Subcutaneous abdominal adipose tissue (tissue), 5 donors: ENCODE results near the gene SURF4.
"Not testable (repeated sequence)": the region's sequence is repeated elsewhere in the genome, so short reads cannot be mapped to it uniquely, and the experiment has no call there.

Experiments
- H3K27ac ChIP-seq: one replicate; pipeline ENCODE4 v1.7.0; 2013; ENCODE audit warnings: low read depth, mild to moderate bottlenecking, inconsistent platforms, low read length, moderate library complexity
- H3K27me3 ChIP-seq, 5 donors: one replicate each; pipeline ENCODE4 v1.7.0; 2013; ENCODE audit warnings: low read length in 5 of 5, inconsistent platforms in 1 of 5; ENCODE audit not compliant: control insufficient read depth in 5 of 5, insufficient read depth in 4 of 5
- H3K36me3 ChIP-seq, 5 donors: one replicate each; pipeline ENCODE4 v1.7.0; 2013; ENCODE audit warnings: low read length in 5 of 5; ENCODE audit not compliant: control insufficient read depth in 5 of 5, insufficient read depth in 5 of 5
- H3K4me1 ChIP-seq, 5 donors: one replicate each; pipeline ENCODE4 v1.7.0; 2013; ENCODE audit warnings: low read length in 5 of 5, mild to moderate bottlenecking in 3 of 5, moderate library complexity in 1 of 5; ENCODE audit not compliant: control insufficient read depth in 5 of 5, insufficient read depth in 5 of 5
- H3K4me3 ChIP-seq, 5 donors: one replicate each; pipeline ENCODE4 v1.7.0; 2013; ENCODE audit warnings: low read length in 5 of 5, low read depth in 1 of 5
- H3K9ac ChIP-seq, 5 donors: one replicate each; pipeline ENCODE4 v1.7.0; 2013; ENCODE audit warnings: low read length in 5 of 5, mild to moderate bottlenecking in 4 of 5, moderate library complexity in 3 of 5
- H3K9me3 ChIP-seq, 5 donors: one replicate each; pipeline ENCODE4 v1.7.0; 2013; ENCODE audit warnings: low read length in 5 of 5; ENCODE audit not compliant: control insufficient read depth in 5 of 5
- donor health status: healthy.
- donor health status: healthy.
- donor health status: healthy.
- donor health status: healthy.
- donor health status: healthy.

Gene SURF4

GRCh38 chr9:133332381-133332730 lies 43.5 kb downstream of the SURF4 start:
- H3K4me1 ChIP-seq = peaks cover 3 to 23% (median 21%) of the 10 kb centered on the region in 5 donors
- H3K36me3 ChIP-seq = peaks cover 4 to 48% (median 42%) of the 10 kb centered on the region in 5 donors
- no peak overlapping the region for H3K27ac ChIP-seq
- no peaks in the 10 kb centered on the region for H3K27me3 ChIP-seq
- H3K4me3 ChIP-seq = no peak overlapping the region
- no peak overlapping the region for H3K9ac ChIP-seq
- no peaks in the 10 kb centered on the region for H3K9me3 ChIP-seq

GRCh38 chr9:133331641-133332380 lies 44.0 kb downstream of the SURF4 start:
- peaks cover 3 to 22% (median 20%) of the 10 kb centered on the region in 5 donors for H3K4me1 ChIP-seq
- no peak overlapping the region for H3K27ac ChIP-seq
- H3K9ac ChIP-seq = no peak overlapping the region
- no peak overlapping the region for H3K4me3 ChIP-seq
- no peaks in the 10 kb centered on the region for H3K9me3 ChIP-seq
- no peaks in the 10 kb centered on the region for H3K27me3 ChIP-seq
- peaks cover 4 to 48% (median 42%) of the 10 kb centered on the region in 5 donors for H3K36me3 ChIP-seq

GRCh38 chr9:133331221-133331620 lies 44.6 kb downstream of the SURF4 start:
- Histone ChIP-seq H3K27ac (no peak overlapping the region), H3K4me1 (peaks cover 3 to 17% (median 14%) of the 10 kb centered on the region in 5 donors), H3K4me3 (no peak overlapping the region), H3K9ac (no peak overlapping the region), H3K27me3 (no peaks in the 10 kb centered on the region), H3K36me3 (peaks cover 4 to 48% (median 42%) of the 10 kb centered on the region in 5 donors), H3K9me3 (no peaks in the 10 kb centered on the region)

GRCh38 chr9:133329306-133330156 lies 46.3 kb downstream of the SURF4 start:
- H3K9ac ChIP-seq, H3K4me3 ChIP-seq, H3K9me3 ChIP-seq, H3K4me1 ChIP-seq, H3K27me3 ChIP-seq, H3K27ac ChIP-seq: not testable (repeated sequence)
- H3K36me3 ChIP-seq = peaks cover 4 to 48% (median 41%) of the 10 kb centered on the region in 5 donors

- no peak overlapping the region for H3K4me3 ChIP-seq
- no peak overlapping the region for H3K27ac ChIP-seq
- no peaks in the 10 kb centered on the region for H3K4me1 ChIP-seq
- H3K9me3 ChIP-seq = no peaks in the 10 kb centered on the region
- peaks cover 4 to 32% (median 25%) of the 10 kb centered on the region in 5 donors for H3K36me3 ChIP-seq
- H3K27me3 ChIP-seq = no peaks in the 10 kb centered on the region
- H3K9ac ChIP-seq = no peak overlapping the region
Observed at GRCh38 chr9:133327834-133328484, 47.9 kb downstream of the SURF4 start.

GRCh38 chr9:133327021-133327420 lies 48.8 kb downstream of the SURF4 start:
- H3K36me3 ChIP-seq = peaks cover 4 to 23% (median 16%) of the 10 kb centered on the region in 5 donors
- H3K9ac ChIP-seq, H3K4me3 ChIP-seq, H3K27ac ChIP-seq, H3K4me1 ChIP-seq, H3K27me3 ChIP-seq, H3K9me3 ChIP-seq: not testable (repeated sequence)

- H3K9ac ChIP-seq = no peak overlapping the region
- no peaks in the 10 kb centered on the region for H3K36me3 ChIP-seq
- no peak overlapping the region for H3K27ac ChIP-seq
- peaks cover 0 to 6% (median 3%) of the 10 kb centered on the region in 5 donors for H3K27me3 ChIP-seq
- no peak overlapping the region for H3K4me3 ChIP-seq
- H3K4me1 ChIP-seq = no peaks in the 10 kb centered on the region
- H3K9me3 ChIP-seq = no peaks in the 10 kb centered on the region
Observed at GRCh38 chr9:133323991-133324703, 51.7 kb downstream of the SURF4 start.

GRCh38 chr9:133323211-133323610 lies 52.6 kb downstream of the SURF4 start:
- H3K4me1 ChIP-seq = no peaks in the 10 kb centered on the region
- H3K4me3 ChIP-seq = no peak overlapping the region
- H3K27me3 ChIP-seq = peaks cover 0 to 6% (median 3%) of the 10 kb centered on the region in 5 donors
- H3K36me3 ChIP-seq = no peaks in the 10 kb centered on the region
- H3K27ac ChIP-seq = no peak overlapping the region
- H3K9me3 ChIP-seq = no peaks in the 10 kb centered on the region
- no peak overlapping the region for H3K9ac ChIP-seq

- peaks cover 0 to 6% (median 3%) of the 10 kb centered on the region in 5 donors for H3K27me3 ChIP-seq
- no peaks in the 10 kb centered on the region for H3K9me3 ChIP-seq
Observed at GRCh38 chr9:133322701-133323100, 53.2 kb downstream of the SURF4 start.

More at GRCh38 chr9:133322701-133323100, 53.2 kb downstream of the SURF4 start:
- no peaks in the 10 kb centered on the region for H3K36me3 ChIP-seq
- H3K27ac ChIP-seq = no peak overlapping the region
- no peaks in the 10 kb centered on the region for H3K4me1 ChIP-seq
- H3K4me3 ChIP-seq = no peak overlapping the region
- H3K9ac ChIP-seq = no peak overlapping the region
